GM18909 (cell line): ENCODE results near the gene MCFD2.

Experiments
- ATAC-seq: cut with Tn5 transposase; IDR thresholded peaks from one replicate; pipeline ENCODE4 v1.9.1; 2021; ENCODE audit warnings: mild to moderate bottlenecking; ENCODE audit not compliant: unreplicated experiment, poor library complexity

MCFD2 gene

GRCh38 chr2:46854260-46854659 lies 61.3 kb downstream of the MCFD2 start:
- ATAC-seq = no peak

- ATAC-seq = no peak
These were observed 63.0 kb downstream of the MCFD2 start for GRCh38 chr2:46852598-46852997.

GRCh38 chr2:46852124-46852523 lies 63.5 kb downstream of the MCFD2 start:
- no peak for ATAC-seq
